ENCODE measurements around the gene CCDC34.
"Not testable (repeated sequence)": the region's sequence is repeated elsewhere in the genome, so short reads cannot be mapped to it uniquely, and the experiment has no call there.

Gene CCDC34

DNA sequence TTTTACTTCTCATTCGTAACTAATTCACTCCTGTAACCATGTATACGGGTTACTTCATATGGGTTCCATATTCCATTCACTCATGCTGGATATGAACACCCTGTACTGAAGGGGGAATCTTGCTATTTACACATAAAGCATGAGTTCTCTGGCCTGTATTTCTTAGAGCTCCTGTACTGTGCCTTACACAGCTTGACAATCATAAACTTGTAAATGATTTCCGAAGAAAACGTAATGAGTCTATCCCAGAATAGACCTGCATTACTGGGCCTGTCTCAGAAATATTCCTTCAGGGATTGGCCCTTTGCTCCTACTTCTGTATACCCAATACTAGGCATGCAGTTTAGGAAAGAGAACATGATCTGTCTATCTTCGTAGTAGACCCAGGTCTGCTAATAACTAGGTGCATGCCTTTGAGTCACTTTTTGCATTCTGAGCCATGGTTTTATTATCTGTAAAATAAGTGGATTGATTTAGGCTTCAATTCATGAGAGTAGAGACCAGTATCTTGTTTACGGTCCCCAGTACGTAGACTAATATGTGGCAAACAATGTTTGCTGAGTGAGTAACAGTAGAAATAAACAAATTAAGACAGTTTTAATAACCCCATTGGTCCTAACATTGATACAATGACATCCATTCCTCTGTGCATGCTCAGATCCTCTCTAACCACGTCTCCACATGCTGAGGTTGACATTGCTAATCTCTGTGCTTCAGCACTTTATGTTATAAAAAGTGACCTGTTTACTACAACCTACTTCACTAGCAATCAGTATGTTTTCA lies 1.2 kb downstream of the CCDC34 start:
- DNase-seq, result no peak

DNA sequence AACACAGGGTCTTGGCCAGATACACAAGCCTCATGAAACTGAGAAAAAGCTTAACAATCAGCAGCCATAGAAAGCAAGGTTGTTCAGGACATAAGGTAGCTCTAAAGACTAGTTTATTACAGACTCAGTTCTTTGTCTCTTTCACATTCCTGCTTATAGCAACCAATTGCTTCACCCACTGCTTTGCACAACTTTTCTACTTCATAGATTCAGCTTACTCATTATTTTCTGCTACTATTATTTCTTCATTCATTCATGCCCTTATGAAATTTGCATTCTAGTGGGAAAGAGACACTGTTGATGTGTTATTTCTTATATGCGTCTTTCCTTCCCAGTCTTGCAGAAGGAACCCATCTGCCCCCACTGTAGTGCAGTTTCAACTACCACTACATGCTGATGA lies 4.7 kb downstream of the CCDC34 start:
- DNase-seq, result no peak

DNA sequence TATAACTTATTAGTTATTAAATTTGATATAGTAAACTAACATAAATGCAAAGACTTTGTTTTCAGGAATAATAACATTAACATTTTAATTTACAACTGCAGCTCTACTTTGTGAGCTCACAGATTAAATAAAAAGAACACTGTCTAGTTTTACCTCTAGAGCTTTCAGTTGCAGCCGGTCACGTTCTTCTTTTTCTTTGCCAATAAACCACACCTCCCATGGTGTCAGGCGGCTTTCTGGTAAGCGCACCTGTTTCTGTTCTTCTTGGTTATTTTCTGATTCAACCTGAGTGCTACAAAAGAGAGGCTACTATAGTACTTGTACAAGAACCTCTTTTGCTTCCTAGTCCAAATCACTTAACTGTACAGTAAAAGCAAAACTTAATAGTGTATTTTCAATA lies 5.8 kb downstream of the CCDC34 start:
- DNase-seq, result no peak

DNA sequence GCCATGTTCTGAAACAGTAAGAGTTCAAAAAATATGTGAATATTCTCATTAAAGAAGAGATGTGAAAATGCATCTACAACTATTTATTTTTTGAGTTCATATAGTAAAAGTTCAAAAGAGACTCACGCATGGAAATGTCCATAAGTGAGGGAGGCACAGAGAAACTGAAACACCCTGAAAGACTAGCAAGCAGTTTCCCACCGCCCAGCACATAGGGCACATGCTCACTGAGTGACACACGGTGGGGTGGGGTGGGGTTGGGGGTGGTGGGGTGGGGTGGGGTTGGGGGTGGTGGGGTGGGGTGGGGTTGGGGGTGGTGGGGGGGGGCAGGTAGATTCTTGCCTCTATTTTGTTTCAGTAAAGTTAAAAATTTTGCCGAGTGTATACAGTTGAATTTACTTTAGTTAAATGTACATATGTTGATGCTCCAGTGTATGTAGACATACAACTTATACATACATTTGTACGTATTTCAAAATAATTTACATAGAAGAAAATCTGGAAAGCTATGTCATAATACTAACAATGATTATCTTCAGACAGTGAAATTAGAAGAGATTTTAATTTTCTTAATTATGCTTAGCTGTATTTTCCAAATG lies 6.3 kb downstream of the CCDC34 start:
- DNase-seq, result no peak

DNA sequence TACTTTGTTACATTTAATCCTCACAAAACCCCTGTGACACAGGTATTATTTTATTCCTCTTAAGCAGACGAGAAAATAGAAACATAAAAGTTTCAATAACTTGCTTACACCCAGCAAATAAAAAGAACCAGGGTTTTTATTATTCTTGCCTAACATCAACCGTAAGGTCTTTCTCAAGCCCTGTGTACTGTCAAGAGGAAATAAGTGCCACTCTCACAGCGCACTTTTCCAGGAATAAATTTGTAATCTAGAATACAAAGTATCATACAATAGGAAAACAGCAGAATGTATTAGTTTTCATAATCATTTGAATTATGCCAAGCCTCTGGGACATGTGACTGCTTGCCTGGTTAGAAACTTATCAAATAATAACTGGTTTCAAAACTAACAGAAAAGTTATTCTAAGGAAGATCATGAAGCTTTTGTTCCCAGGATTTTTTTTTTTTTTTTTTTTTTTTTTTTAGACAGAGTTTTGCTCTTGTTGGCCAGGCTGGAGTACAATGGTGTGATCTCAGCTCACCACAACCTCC lies 7.4 kb downstream of the CCDC34 start:
- DNase-seq, result no peak

DNA sequence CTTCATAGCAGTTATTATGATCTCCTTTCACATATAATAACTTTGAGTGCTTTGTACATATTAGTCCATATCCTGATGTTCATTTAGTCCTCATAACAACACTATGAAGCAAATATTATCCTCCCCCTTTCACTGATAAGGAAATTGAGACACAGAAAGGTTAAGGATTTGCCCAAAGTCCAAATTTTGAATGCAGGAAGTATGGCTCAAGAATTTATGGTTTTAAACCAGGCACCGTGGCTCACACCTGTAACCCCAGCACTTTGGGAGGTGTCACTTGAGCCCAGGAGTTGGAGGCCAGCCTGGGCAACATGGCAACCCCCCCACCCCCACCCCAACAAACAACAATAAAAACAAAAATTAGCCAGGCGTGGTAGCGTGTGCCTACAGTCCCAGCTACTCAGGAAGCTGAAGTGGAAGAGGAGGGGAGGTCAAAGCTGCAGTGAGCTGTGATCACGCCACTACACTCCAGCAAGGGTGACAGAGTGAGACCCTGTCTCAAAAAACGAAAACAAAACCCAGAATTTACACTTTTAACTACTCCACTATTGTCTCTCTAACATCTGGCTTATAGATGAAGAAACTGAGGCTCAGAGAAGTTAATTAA lies 8.6 kb downstream of the CCDC34 start:
- DNase-seq, result no peak

DNA sequence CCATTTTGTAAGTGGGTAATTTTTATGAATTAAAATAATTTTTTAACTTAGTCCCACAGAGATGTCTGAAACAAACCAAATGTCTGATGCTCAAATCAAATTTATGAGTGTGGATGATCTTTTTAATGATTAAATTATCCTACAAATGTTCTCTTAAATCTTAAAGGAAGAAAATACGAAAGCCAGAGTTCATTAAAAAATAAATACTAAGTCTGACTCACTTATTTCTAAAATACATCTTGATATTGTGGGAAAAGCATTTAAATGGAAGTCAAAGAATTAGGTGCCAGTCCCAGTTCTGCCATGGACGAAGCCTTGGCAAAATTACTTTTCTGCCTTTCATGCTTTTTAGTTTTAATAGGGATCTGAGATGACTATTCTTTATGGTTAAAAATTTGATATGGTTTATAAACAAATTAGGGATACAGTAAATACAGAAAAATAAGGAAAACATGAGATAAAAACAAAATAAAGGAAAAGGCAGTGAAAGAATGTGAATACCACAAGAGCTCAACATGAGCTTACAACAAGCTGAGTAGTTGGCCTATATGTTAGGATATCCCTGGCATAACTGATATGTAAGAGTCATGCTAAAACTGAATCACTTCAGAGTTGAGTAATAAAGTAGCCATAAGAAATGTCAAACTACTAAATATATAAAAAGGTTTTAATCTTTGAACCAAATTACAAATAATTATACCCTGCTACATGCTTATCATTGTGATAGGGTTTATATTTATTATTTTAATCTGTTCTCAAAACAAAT lies 9.2 kb downstream of the CCDC34 start:
- DNase-seq, result no peak

DNA sequence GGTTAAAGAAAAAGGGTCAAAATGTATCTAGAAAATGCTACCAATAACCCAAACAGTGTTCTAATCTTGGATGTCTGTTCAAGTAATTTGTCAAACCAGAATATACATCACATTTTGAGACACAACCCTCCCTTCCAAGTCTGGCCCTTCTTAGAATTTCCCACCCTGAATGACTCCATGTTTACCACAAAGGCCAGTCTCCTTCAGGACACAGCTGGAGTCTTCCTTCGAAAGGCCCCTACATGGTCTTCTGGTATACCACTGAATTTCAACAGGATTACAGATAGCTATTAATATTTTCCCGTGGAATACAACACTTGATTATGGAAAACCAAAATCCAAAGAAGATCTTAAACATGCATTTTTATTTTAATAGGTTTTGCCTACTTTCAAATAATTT lies 10.2 kb downstream of the CCDC34 start:
- DNase-seq, result no peak

DNA sequence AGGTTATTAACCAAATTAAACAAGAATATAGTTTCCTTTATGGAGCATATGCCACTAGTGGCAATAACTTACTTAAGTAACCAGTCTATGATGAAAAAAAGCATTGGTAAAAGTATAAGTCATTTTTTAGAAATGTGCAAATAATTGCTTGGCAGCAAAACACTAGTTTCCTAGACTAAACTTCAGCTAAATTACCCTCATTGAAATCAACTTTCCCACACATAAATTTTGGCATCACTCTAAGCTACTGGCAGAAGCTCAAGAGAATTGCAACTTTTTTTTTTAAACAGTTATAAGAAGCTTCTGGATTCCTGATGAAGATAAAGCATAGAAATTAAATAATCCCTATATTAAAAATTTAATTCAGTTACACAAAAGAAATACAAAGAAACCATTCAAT lies 12.5 kb downstream of the CCDC34 start:
- DNase-seq, result no peak

DNA sequence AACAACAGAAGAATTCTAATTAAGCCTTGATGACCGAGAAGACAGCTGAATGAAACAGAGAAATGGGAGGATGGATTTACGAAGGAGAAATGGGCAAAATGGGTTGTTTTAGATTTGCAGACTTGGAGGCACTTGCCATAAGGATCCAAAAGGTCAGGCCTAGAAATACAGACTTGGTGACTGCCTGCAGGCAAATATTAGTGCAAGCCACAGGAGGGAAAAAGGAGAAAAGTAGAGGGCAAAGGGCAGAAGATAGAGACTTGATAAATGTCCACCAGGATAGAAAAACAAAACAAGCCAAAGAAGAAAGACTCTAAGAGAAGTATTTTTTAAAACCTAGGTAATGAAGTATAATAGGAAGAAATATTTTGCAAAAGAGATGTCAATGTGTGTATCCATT lies 13.1 kb downstream of the CCDC34 start:
- DNase-seq, result no peak

DNA sequence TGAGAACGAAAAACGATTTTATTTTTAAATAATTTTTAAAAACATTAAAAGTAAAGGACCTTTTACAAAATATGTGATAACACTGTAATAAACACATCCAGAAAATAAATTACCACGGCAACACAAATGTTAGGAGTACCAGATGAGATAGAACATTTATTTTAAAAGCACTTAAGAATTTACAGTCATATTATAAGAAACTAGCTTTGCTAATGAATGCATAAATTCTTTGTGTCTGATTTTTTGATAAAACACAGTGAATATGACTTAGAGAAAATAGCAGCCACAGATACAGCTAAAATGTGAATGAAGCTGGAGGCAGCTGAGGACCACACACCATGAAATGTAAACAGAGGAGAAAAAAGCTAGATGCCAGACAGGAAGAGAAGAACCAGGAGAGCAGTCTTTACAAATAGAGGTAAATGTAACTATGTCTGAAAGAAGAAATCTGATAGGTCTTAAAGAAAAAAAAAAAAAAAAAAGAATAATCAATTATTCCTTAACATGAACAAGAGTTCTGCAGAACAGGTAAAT lies 14.6 kb downstream of the CCDC34 start:
- no peak for DNase-seq

DNA sequence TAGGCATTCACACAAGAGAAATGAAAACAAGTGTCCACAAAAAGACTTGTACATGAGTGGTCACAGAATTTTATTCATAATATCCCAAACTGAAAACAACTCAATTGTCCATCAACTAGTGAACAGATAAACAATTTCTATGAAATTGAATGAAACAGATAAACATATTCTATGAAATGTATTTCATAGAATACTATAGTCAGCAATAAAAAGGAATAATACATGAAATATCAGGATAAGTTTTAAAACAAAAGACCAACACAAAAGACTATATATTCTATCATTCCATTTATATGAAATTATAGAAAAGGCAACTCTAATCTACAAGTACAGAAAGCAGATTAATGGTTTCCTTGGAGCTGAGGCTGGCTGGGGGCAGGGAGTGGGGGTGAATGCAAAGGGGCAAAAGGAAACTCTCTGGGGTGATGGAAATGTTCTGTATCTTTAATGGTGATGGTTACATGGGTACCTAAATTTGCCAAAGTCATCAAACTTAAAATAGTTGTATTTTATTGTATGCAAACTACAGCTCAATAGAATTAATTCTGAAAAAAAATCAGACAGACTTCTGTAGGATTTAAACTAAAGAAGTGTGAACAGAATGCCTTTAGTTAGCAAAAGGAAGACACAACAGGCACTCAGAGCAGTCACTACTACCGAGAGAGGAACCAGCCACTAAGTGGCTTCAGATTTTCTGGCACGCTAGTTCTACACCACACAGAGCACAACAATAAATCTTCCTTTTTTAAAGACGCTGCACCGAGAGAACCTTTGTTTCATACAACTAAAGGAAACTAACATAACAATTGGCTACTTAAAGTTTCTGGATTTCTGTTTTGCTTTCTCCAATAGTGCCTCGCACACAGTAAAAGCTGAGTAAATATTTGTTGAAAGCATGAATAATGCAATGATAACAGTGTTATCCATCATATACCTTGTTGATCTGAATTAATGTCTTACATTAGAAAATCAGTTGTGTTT lies 15.4 kb downstream of the CCDC34 start:
- no peak for DNase-seq

DNA sequence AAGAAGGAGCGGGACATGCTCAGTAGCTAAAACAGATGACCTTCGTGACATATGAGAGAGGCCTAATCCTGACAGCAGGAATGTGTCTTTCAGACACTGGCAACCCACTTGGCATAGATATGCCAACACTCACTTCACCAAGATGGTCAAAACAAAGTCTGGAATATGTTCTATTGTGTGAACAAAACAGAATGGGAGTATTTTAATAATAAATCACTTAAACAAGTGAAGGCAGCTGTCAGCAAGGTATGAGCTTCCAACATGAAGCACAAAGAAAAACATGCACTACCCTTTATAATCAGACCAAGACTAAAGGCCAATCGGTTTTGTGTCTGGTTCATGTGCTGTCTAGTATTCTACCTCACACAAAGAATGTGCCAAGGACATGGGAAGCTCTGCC lies 23.1 kb downstream of the CCDC34 start:
- no peak for DNase-seq

DNA sequence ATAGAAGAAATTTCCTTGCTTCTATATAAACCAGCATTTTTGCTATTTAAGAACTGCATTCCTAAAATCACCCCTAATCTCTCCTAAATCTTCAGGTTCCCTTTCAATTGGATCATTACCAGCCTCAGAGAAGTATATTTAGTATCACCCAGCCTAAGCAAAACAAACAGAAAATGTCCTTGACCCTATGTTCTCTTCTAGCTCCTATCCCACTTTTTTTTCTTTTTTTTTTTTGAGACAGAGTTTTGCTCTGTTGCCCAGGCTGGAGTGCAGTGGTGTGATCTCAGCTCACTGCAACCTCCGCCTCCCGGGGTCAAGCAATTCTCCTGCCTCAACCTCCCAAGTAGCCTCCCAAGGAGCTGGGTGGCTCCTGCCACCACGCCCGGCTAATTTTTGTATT lies 28.3 kb downstream of the CCDC34 start:
- not testable (repeated sequence) for DNase-seq

DNA sequence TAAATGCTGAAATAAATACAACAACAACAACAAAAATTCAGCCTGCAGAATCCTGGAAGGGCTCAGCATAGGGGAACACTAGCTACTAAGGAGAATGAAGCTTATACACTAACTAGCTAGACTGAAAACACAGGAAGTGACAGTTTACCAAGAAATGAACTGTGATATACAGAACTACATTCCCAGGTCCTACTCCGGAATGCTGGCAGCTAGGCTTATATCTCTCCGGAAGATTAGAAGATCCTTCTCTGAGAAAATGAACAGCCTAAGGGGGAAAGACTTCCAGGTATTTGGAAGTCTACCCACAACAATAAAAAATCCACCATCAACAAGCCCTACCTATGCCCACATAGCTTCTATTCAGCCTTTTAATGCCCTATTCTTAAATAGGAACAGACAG lies 31.0 kb downstream of the CCDC34 start:
- DNase-seq, result no peak

DNA sequence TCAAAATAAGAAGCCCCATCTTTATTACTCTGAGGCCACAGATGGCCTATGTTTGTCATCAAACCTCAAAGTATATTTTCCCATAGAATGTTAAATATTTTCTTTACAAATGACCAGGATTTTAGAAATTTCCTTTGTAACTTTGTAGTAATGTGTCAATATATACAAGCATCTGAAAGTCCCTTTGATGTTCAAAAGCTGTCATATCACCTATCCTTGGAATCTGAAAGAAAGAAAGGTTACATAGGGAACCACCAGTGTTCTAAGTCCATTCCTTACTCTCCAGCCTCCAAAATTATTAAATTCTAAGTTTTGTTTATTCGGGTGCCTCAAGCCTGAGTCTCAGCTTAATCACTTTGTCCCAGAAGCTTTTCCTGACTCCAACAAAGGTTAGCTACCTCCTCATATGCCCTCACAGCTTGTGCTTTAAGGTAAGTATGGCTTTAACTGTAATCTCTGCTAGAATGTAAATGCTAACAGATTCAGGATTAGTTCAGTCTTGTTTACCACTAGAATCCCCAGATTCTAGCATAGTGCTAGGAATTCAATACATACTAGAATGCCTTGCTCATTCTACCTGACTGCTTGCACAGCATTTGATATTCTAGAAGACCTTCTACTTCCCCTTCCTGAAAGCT lies 32.3 kb downstream of the CCDC34 start:
- no peak for DNase-seq

DNA sequence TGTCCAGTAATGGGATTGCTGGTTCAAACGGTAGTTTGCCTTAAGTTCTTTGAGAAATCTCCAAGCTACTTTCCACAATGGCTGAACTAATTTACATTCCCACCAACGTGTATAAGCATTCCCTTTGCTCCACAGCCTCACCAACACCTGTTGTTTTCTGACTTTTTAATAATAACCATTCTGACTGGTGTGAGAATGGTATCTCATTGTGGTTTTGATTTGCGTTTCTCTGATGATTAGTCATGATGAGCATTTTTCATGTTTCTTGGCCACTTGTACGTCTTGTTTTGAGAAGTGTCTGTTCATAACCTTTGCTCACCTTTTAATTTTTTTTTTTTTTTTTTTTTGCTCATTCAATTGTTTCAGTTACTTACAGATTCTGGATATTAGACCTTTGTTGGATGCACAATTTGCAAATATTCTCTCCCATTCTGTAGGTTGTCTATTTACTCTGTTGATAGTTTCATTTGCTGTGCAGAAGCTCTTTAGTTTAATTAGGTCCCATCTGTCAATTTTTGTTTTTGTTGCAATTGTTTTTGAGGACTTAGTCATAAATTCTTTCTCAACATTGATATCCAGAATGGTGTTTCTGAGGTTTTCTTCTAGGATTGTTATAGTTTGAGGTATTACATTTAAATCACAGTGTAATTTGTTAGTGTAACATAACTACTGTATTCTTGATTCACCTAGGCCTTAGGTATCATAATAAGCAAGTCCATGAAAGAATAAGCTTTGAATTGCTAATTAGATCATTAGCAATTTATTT lies 33.0 kb downstream of the CCDC34 start:
- DNase-seq, result no peak

DNA sequence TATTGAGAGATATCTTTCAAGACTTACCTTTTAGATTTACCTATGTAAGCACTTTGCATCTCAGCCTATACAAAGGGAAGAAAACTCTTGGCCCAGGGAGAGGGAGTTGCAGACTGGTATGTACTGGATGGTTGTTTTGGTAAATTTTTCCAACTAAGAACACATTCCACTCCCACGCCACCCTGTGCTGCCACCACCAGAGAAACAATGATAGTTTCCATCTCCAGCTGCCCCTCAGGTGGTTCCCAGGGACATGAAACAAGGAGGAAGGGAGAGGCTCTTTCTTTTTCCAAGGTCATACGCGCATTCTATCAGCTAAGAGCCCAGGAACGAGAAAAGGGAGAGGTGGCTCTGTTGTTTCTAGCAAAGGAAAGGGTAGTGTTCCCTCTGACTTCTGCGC lies 34.4 kb downstream of the CCDC34 start:
- DNase-seq, result no peak

DNA sequence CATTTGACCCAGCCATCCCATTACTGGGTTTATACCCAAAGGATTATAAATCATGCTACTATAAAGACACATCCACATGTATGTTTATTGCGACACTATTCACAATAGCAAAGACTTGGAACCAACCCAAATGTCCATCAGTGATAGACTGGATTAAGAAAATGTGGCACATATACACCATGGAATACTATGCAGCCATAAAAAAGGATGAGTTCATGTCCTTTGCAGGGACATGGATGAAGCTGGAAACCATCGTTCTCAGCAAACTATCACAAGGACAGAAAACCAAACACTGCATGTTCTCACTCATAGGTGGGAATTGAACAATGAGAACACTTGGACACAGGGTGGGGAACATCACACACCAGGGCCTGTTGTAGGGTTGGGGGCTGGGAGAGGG lies 36.0 kb downstream of the CCDC34 start:
- not testable (repeated sequence) for DNase-seq

DNA sequence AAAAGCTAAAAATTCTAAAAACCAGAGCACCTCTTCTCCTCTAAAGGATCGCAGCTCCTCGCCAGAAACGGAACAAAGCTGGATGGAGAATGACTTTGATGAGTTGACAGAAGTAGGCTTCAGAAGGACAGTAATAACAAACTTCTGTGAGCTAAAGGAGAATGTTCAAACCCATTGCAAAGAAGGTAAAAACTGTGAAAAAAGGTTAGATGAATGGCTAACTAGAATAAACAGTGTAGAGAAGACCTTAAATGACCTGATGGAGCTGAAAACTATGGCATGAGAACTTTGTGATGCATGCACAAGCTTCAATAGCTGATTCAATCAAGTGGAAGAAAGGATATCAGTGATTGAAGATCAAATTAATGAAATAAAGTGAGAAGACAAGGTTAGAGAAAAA lies 40.8 kb downstream of the CCDC34 start:
- DNase-seq, result not testable (repeated sequence)

DNA sequence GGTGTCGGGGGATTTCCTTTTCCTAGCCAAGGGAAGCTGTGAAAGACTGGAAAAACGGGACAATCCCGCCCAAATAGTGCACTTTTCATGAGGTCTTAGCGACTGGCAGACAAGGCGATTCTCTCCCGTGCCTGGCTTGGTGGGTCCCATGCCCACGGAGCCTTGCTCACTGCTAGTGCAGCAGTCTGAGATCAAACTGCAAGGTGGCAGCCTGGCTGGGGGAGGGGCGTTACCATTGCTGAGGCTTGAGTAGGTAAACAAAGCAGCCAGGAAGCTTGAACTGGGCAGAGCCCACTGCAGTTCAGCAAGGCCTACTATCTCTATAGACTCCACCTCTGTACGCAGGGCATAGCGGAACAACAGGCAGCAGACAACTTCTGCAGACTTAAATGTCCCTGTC lies 41.7 kb downstream of the CCDC34 start:
- not testable (repeated sequence) for DNase-seq

Measured in activated gamma-delta T cell treated with Interleukin-2 at 50 U/mL for 16 hours (primary cell).